ENCODE data around the gene OCLN.

GRCh38 chr5:69451941-69452647 lies 40.5 kb upstream of the OCLN start:
- TF ChIP-seq KDM1A (IDR thresholded peaks at IDR 0.05; ENCODE audit: low read depth) (no peak), REST (IDR thresholded peaks at IDR 0.05) (no peak), ELK1 (IDR thresholded peaks at IDR 0.05; ENCODE audit: low read depth, low read length) (no peak), CHD4 (IDR thresholded peaks at IDR 0.05; ENCODE audit: borderline replicate concordance) (no peak), RAD21 (conservative IDR thresholded peaks at IDR 0.05 in 1 of 2, IDR thresholded peaks at IDR 0.05 in 1 of 2) (no peak), HDAC2 (IDR thresholded peaks at IDR 0.05) (no peak), MAFK (IDR thresholded peaks at IDR 0.05; ENCODE audit: partially characterized antibody) (no peak)
- TF ChIP-seq, protein P1, sequence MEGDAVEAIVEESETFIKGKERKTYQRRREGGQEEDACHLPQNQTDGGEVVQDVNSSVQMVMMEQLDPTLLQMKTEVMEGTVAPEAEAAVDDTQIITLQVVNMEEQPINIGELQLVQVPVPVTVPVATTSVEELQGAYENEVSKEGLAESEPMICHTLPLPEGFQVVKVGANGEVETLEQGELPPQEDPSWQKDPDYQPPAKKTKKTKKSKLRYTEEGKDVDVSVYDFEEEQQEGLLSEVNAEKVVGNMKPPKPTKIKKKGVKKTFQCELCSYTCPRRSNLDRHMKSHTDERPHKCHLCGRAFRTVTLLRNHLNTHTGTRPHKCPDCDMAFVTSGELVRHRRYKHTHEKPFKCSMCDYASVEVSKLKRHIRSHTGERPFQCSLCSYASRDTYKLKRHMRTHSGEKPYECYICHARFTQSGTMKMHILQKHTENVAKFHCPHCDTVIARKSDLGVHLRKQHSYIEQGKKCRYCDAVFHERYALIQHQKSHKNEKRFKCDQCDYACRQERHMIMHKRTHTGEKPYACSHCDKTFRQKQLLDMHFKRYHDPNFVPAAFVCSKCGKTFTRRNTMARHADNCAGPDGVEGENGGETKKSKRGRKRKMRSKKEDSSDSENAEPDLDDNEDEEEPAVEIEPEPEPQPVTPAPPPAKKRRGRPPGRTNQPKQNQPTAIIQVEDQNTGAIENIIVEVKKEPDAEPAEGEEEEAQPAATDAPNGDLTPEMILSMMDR (IDR thresholded peaks at IDR 0.05), result no peak
- TF ChIP-seq, protein P2, sequence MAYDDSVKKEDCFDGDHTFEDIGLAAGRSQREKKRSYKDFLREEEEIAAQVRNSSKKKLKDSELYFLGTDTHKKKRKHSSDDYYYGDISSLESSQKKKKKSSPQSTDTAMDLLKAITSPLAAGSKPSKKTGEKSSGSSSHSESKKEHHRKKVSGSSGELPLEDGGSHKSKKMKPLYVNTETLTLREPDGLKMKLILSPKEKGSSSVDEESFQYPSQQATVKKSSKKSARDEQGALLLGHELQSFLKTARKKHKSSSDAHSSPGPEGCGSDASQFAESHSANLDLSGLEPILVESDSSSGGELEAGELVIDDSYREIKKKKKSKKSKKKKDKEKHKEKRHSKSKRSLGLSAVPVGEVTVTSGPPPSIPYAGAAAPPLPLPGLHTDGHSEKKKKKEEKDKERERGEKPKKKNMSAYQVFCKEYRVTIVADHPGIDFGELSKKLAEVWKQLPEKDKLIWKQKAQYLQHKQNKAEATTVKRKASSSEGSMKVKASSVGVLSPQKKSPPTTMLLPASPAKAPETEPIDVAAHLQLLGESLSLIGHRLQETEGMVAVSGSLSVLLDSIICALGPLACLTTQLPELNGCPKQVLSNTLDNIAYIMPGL (CRISPR knock-in tag; IDR thresholded peaks at IDR 0.05; ENCODE audit: borderline replicate concordance), result no peak
